HG03469 (cell line): ENCODE data around the gene ARPC4.

Experiments used
- ATAC-seq: cut with Tn5 transposase; IDR thresholded peaks from one replicate; pipeline ENCODE4 v1.9.1; 2021; ENCODE audit warnings: mild to moderate bottlenecking, moderate library complexity, moderate number of reproducible peaks; ENCODE audit not compliant: unreplicated experiment

ARPC4 gene

DNA sequence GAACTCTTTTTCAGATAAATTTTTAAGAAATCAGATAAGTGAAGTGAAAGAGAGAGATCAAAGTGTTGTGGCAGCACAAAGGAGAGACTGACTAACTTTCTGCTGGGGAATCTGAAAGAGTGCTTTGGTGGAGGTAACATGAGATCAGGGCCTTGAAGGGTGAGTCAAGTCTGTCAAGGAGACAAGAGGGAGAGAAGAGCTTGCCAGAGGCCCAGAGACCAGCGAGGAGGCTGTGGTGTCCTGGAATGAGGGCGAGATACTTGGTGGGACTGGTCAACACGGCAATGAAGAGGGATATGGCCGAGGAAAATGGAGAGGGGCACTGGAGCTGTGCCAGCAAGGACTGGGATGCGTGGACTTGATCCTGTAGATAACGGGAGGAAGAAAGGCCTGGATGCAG lies 5.2 kb upstream of the ARPC4 start:
- no peak for ATAC-seq

DNA sequence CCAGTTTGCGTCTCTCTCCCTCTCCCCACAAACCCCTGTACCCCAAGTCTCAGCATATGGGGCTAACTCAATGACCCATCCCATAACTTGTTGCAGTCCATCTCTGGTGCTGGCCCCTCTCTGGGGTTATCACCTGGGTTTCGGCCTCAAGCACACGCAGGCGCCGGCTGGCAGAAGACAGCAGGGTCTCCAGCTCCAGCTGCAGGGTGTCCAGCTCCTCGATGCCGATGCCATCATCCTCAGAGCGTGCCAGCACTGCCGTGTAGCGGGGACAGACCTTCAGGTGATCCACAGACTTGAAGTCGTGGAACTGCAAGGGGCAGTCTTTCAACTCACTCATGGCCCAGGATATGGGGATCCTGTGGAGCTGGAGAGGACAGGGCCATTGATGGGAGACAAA lies 1.8 kb upstream of the ARPC4 start:
- ATAC-seq, result no peak

DNA sequence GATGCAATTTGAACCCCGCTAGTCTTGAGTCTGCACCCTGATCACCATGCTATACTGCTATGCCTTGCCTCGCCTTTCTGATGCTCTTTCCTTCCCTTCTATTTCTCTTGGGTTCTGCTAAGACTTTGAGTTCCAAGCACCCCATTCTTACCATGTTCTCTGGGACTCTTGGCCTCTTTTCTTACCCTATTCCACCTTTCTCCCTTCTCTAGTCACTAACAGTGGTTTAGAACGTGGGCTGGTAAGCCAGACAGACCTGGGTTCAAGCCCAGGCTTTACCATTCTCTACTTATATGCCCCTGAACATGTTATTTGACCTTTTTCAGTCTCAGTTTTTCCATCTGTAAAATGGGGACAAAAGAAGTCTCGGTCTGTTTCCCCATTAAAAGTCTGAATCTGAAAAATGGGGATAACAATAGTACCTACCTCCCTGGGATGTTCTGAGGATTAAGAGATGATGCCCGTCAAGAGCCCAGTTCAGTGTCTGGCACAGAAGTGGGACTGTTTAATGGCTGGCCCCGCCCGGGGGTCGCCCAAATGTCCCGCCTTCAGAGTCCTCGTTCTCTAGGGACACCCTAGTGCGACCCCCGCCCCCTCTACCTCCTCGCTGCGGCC lies 985 bp upstream of the ARPC4 start:
- no peak for ATAC-seq

GRCh38 chr3:9793161-9793781 lies 389 bp downstream of the ARPC4 start:
- no peak for ATAC-seq

GRCh38 chr3:9794400-9794799 lies 1.5 kb downstream of the ARPC4 start:
- ATAC-seq, result no peak

DNA sequence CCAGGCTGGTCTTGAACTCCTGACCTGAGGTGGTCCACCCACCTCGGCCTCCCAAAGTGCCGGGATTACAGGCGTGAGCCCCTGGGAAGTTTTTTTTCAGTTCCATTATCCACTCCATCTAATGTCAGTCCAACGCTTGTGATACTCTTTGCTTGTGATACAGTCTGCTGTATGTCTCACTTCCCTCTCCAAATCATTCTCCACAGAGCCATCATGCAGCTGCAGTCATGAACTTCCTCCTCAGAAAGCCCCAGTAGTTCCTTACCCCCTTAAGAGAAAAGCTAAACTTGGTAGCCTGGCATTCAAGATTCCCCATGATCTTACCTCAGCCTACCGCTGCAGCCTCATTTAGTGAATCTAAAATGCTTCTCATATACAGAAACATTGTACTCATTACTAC lies 2.3 kb downstream of the ARPC4 start:
- no peak for ATAC-seq

GRCh38 chr3:9797196-9797945 lies 4.5 kb downstream of the ARPC4 start:
- no peak for ATAC-seq

DNA sequence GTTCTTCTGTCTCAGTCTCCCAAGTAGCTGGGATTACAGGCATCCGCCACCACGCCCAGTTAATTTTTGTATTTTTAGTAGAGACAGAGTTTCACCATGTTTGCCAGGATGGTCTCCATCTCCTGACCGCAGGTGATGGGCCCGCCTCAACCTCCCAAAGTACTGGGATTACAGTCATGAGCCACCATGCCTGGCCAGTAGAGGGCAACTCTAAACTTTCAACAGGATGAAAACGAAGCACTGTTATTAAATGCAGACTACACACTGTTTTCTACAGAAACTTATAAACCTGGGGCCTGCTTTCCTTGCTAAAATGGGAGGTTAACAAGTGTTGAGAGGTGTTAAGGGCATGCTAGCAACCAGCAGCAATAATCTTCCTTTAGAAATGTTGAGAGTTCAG lies 7.6 kb downstream of the ARPC4 start:
- ATAC-seq, result no peak

DNA sequence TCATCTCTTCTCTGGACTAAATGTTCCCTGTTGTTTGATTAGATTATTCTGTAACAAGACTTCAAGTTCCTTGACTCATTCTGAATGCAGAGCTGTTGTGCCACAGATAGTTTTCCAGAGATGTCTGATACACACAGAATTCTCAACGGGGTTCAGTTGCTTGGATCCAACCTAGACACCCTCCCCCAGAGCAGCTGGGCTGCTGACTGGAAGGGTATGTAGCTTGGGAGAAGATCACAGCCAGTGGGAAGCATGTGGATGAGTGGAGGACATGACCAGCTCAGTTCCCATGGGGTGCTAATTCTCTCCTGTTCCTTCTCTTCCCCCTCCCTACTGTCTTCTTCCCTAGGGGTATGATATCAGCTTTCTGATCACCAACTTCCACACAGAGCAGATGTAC lies 10.6 kb downstream of the ARPC4 start:
- no peak for ATAC-seq

GRCh38 chr3:9804996-9805395 lies 12.1 kb downstream of the ARPC4 start:
- ATAC-seq, result no peak

DNA sequence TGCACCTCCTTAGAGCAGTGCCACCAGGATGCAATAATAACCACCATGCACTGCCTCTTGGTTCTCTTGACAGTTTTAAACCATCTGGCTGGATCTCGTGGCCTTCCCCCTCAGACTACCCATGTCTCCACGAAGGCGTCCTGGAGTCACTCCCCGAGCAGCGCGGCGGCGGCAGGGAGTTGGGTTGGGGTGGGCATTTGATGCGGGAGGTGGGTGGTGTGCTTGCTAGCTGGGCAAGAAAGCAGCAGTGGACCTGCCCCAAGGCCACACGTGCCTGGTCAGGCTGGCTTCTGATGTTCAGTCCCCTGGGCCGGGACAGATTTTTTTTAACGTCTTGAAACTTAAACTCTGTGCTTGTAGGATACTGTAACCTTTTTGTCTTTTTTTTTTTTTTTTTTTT lies 13.3 kb downstream of the ARPC4 start:
- ATAC-seq, result no peak

DNA sequence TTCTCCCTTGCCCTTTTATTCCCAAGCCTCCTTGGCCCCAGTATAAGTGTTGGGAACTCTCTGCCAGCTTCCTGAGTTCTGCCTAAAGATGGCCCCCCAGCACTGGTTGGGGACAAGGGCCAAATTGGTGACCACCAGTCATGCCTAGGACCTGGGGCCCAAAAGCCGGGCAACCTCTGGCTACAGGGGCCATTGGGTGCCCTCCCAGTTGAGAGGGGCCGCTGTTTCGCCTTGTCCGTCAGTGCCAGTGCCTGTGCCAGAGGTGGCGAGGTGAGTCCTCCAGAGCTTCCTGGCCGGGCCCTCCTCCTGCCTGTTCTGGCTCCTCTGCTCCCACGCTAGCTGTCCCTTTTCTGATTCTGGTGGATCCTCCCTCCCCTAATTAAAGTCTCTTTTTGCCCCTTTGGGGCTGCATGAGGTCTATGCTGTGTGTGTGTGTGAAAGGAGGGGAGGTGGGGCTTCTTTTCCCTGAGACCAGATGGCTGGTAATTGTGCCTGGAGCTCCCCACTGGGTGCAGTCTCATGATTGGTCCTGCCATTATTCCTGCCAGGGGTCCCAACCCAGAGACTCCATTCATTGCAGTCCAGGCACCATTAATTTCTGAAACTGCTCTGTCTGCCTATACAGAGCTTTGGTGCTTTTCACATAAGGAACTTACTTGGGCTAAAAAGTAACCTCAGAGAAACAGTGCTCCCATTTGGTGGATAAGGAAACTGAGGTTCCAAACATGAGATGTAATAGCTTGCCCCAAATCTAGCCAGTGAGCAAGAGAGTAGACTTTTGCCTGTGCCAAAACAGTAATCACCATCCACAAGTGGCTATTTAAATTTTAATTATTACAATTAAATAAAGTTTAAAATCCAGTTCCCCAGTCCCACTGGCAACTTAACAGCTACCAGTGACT lies 14.1 kb downstream of the ARPC4 start:
- ATAC-seq, result no peak

DNA sequence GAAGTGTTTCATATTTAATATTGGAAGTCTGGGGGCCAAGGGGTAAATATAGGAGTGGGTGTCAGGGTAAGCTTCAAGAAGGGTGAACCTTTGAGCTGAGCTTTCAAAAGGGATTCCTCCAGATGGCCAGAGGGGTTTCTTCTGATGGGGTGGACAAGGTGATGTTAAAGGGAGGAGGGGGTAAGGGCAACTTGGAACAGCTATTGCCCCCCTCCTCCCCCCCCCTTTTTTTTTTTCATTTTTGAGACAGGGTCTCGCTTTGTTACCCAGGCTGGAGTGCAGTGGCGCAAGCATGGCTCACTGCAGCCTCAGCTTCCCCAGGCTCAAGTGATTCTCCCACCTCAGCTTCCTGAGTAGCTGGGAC lies 15.1 kb downstream of the ARPC4 start:
- ATAC-seq, result no peak

DNA sequence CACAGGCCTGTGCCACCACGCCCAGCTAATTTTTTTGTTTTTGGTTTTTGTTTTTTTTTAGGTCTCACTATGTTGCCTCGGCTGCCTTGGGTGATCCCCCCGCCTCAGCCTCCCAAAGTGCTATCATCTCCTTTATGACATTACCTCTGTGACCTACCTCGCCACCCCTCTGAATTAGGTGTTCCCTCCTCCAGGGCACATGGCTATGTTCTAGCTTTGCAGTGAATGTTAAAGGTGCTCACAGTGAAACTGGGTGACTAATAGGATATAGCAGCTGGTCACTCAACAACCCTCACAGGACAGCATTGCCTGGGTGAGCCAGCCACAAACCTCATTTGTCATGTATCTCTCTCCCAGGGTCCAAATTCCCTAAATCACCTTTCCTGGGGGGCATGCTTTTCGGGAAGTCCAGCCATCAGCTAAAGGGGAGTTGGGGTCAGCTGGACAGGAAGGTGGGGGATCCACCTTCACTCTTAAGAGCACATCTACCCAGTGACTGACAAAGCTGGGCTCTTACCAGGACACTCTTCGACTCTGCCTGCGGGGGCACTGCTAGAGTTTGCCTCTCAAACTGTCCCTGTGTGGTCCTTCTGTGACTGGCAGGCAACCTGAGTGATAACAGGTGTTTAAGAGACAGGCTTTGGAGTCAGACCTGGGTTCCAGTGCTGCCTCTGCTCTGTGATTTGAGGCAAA lies 15.6 kb downstream of the ARPC4 start:
- ATAC-seq, result peak; percentile 33

GRCh38 chr3:9809239-9809614 lies 16.3 kb downstream of the ARPC4 start:
- ATAC-seq, result no peak

DNA sequence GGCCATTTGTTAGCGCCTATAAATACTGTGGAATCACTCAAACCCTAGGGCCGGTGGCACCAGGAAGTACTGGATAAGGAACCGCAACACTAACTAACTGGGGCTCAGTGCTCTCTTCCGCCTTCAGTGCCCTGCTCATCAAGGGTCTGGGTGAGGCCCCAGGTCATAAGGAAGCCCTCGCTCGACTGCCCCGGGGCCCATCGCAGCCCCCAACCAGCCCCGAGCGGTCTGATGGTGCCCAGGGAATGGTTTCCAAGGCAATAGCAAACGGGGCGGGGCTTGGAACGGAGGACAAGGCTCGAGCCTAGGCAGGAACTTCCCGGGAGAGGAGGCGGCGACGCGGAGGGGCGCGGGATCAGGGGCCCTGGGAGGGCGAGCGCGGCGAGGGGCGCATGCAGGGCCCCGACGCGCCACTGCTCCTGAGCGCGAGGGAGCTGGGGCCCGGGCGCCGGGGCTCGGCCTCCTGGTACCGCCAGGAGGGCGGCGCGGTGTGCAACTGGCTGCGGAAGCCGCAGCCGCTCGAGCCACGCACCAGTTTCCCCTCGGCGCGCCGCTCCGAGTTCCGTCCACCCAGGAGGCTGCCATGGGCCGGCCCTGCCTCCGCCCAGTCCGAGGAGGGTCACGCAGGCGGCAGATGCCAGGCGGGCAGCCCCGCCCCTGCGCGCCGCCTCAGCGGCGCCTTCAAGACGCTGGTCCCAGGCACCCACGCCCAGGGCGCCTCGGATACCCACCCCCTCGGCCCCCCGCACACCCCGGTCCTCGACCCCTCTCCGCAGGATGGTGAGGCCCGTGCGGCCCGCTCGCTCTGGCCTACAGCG lies 16.9 kb downstream of the ARPC4 start, which contains the start of gene TTLL3:
Gene TTLL3 (plus strand): TSS at position 648 of the 818 bp plus-strand sequence. CDS start 400 bp downstream, outside the sequence.
- peak; percentile 31 for ATAC-seq

GRCh38 chr3:9810433-9810770 lies 17.5 kb downstream of the ARPC4 start:
- no peak for ATAC-seq

- ATAC-seq, result no peak
These were observed 18.0 kb downstream of the ARPC4 start for GRCh38 chr3:9810846-9811245.

GRCh38 chr3:9812870-9813483 lies 20.1 kb downstream of the ARPC4 start:
- no peak for ATAC-seq

DNA sequence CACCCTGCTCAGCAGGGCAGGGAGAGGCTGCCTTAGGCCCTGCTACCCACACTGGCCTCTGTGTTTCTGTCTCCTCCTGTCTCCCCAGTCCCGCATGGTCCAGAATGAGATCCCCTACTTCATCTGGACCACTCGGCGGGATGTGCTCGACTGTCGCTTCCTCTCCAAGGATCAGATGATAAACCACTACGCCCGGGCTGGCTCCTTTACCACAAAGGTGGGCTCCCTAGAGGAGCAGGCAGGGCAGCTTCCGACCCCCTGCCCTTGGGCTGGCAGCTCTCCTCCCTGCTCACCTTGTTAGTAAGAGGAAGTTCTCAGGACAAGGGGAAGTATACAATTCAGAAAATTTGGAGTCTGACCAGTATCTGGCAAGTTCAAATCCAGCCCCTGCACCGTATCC lies 23.1 kb downstream of the ARPC4 start:
- no peak for ATAC-seq
